Hepatocyte (in vitro differentiated cells): ENCODE measurements around the gene IL34. TPM values are rescaled to one million over a fixed set of nuclear protein-coding genes. Genes with fewer than 3 reads are reported as not detected.
A peak's percentile ranks its signal among the peaks of the same experiment; 100 is the strongest.
"Not testable (repeated sequence)": the region's sequence is repeated elsewhere in the genome, so short reads cannot be mapped to it uniquely, and the experiment has no call there.

Experiments used
- DNase-seq: peaks from one replicate; pipeline ENCODE4 v3.0.0-alpha.2; 2016; ENCODE audit warnings: low spot score
- H2AFZ ChIP-seq: fragments of 200-600 bp; sonication (generic); 2 replicates; pipeline ENCODE4 v1.6.0; 2016; ENCODE audit warnings: antibody characterized with exemption, mild to moderate bottlenecking
- H3K27ac ChIP-seq: fragments of 200-600 bp; sonication (generic); 2 replicates; pipeline ENCODE4 v1.5.1; 2016; ENCODE audit warnings: mild to moderate bottlenecking
- H3K27me3 ChIP-seq: fragments of 200-600 bp; sonication (generic); 2 replicates; pipeline ENCODE4 v1.6.1; 2016
- H3K36me3 ChIP-seq: fragments of 200-600 bp; sonication (generic); replicated peaks from 2 replicates; pipeline ENCODE4 v1.5.1; 2016; ENCODE audit warnings: low read depth; ENCODE audit not compliant: insufficient read depth
- H3K4me1 ChIP-seq: fragments of 200-600 bp; sonication (generic); 2 replicates; pipeline ENCODE4 v1.5.1; 2016; ENCODE audit warnings: mild to moderate bottlenecking, moderate library complexity; ENCODE audit not compliant: insufficient read depth
- H3K4me2 ChIP-seq: fragments of 200-600 bp; sonication (generic); 2 replicates; pipeline ENCODE4 v1.6.0; 2016
- H3K4me3 ChIP-seq: fragments of 200-600 bp; sonication (generic); 2 replicates; pipeline ENCODE4 v1.5.1; 2016; ENCODE audit warnings: mild to moderate bottlenecking
- H3K79me2 ChIP-seq: fragments of 200-600 bp; sonication (generic); 2 replicates; pipeline ENCODE4 v1.6.0; 2017; ENCODE audit warnings: mild to moderate bottlenecking
- H3K9me2 ChIP-seq: fragments of 200-600 bp; sonication (generic); replicated peaks from 2 replicates; pipeline ENCODE4 v1.6.0; 2017; ENCODE audit warnings: mild to moderate bottlenecking; ENCODE audit not compliant: insufficient read depth
- H3K9me3 ChIP-seq: fragments of 200-600 bp; sonication (generic); 2 replicates; pipeline ENCODE4 v1.5.1; 2016; ENCODE audit warnings: low read depth, mild to moderate bottlenecking
- H4K20me1 ChIP-seq: fragments of 200-600 bp; sonication (generic); 2 replicates; pipeline ENCODE4 v1.6.0; 2016; ENCODE audit warnings: mild to moderate bottlenecking; ENCODE audit not compliant: insufficient read depth, poor library complexity, severe bottlenecking
- EZH2 ChIP-seq: fragments of 200-600 bp; sonication (generic); IDR thresholded peaks from 2 replicates; pipeline ENCODE4 v1.6.1; 2016; ENCODE audit warnings: antibody characterized with exemption, mild to moderate bottlenecking, borderline replicate concordance
- EZH2phosphoT487 ChIP-seq: fragments of 200-600 bp; sonication (generic); IDR thresholded peaks from one replicate; pipeline ENCODE4 v1.6.1; 2018; ENCODE audit warnings: antibody characterized with exemption, mild to moderate bottlenecking, low read depth, moderate library complexity; ENCODE audit not compliant: unreplicated experiment, severe bottlenecking
- WGBS: methylation state at CpG from one replicate; pipeline ENCODE4 v1.1.6; 2016; ENCODE audit warnings: low lambda C conversion rate; ENCODE audit errors: missing lambda C conversion rate; 5-methylcytosine and 5-hydroxymethylcytosine counted together
- polyA plus RNA-seq: library from polyadenylated mRNA; unstranded; fragments of >200 nt; fragmentation: Nextera tagmentation; extraction: Ambion mirVana; gene quantifications from 2 replicates; pipeline ENCODE4 v1.2.1, GENCODE V29; 2016
- total RNA-seq: library from RNA; depleted of rRNA; stranded (reverse); fragments of >200 nt; gene quantifications from 2 replicates; pipeline ENCODE4 v1.2.3, GENCODE V29; 2014
- TF ChIP-seq, protein P1 (sequence below): fragments of 200-600 bp; sonication (generic); IDR thresholded peaks from 2 replicates; pipeline ENCODE4 v1.5.1; 2016; ENCODE audit warnings: antibody characterized with exemption, mild to moderate bottlenecking; ENCODE audit not compliant: poor library complexity

IL34 gene
- total and polyA plus RNA-seq, 2 experiments from 2014 or later: 0.48 to 2.2 TPM

DNA sequence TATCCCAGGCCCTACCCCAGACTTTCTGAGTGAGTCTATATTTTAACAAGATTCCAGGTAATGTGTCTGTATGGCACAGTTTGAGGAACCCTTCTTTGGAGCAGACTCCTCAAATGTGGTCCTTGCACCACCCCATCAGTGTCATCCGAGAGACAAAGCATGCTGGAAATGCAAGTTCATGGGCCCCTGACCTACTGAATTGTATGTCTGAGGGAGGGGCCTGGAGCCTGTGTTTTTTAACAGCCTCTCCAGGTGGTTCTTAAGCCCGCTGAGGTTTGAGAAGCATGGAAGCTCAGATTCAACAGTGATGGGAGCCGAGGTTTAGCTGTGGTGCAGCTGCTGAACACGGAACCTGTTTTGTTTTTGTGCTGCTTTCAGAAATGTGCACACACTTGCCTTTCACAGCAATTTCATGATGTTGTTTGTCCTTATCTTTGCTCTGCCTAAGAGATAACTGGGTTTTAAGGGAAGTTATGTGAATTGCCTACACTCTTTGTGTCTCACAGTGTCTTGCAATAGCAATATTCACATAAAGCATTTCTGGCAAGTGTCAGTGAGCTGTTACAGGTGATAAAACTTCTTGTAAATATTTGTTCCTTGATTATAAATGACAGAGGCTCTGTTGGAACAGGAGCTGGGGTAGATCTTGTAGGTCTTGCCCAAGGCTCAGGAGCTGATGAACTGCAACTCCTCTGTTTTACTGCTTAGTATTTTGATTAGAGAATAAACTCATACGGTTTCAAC is 32.0 kb upstream of the IL34 start:
- H4K20me1 ChIP-seq: no peaks in the 10 kb centered on the region
- TF ChIP-seq, protein P1, sequence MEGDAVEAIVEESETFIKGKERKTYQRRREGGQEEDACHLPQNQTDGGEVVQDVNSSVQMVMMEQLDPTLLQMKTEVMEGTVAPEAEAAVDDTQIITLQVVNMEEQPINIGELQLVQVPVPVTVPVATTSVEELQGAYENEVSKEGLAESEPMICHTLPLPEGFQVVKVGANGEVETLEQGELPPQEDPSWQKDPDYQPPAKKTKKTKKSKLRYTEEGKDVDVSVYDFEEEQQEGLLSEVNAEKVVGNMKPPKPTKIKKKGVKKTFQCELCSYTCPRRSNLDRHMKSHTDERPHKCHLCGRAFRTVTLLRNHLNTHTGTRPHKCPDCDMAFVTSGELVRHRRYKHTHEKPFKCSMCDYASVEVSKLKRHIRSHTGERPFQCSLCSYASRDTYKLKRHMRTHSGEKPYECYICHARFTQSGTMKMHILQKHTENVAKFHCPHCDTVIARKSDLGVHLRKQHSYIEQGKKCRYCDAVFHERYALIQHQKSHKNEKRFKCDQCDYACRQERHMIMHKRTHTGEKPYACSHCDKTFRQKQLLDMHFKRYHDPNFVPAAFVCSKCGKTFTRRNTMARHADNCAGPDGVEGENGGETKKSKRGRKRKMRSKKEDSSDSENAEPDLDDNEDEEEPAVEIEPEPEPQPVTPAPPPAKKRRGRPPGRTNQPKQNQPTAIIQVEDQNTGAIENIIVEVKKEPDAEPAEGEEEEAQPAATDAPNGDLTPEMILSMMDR: no peak
- TF ChIP-seq EZH2phosphoT487 (peak; percentile 70), EZH2 (no peak)
- WGBS: 34% methylated on average over 5 of the region's 5 CpGs

DNA sequence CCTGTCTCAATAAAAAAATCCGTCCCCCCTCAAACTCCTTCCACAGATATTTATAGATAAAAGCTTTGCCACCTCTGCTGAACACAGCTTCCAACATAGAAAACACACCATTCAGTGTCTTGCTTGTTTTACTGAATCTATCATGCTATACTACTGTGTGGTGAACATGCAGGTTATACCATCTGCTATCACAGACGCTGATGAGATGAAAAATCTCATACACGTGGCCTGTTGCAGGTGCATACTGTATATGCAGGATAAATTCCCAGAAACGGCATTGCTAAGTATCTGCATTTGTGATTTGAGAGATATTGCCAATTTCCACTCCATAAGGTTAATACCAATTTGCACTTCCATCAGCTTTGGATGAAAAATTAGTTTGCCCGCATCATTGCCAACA is 30.4 kb upstream of the IL34 start:
- 96% methylated on average over 5 of the region's 5 CpGs for WGBS
- Histone ChIP-seq H3K27me3 (peaks cover 4% of the 10 kb centered on the region), H3K27ac (no peak overlapping the region), H3K4me2 (no peak overlapping the region), H3K4me3 (no peak overlapping the region), H4K20me1 (no peaks in the 10 kb centered on the region), H3K9me2 (no peaks in the 10 kb centered on the region), H3K36me3 (no peaks in the 10 kb centered on the region), H3K9me3 (no peaks in the 10 kb centered on the region), H2AFZ (no peak overlapping the region), H3K4me1 (peaks cover 4% of the 10 kb centered on the region), H3K79me2 (no peaks in the 10 kb centered on the region)
- DNase-seq: no peak
- TF ChIP-seq, protein P1: no peak

More for the DNA sequence above, 32.0 kb upstream of the IL34 start:
- H3K4me2 ChIP-seq: peak overlapping the region; percentile 44
- H3K36me3 ChIP-seq: no peaks in the 10 kb centered on the region
- H2AFZ ChIP-seq: no peak overlapping the region
- no peaks in the 10 kb centered on the region for H3K9me2 ChIP-seq
- DNase-seq: peak; percentile 35
- no peaks in the 10 kb centered on the region for H3K9me3 ChIP-seq
- no peak overlapping the region for H3K27ac ChIP-seq
- no peaks in the 10 kb centered on the region for H3K79me2 ChIP-seq
- H3K4me3 ChIP-seq: no peak overlapping the region
- no peaks in the 10 kb centered on the region for H3K27me3 ChIP-seq
- H3K4me1 ChIP-seq: peaks cover 4% of the 10 kb centered on the region

DNA sequence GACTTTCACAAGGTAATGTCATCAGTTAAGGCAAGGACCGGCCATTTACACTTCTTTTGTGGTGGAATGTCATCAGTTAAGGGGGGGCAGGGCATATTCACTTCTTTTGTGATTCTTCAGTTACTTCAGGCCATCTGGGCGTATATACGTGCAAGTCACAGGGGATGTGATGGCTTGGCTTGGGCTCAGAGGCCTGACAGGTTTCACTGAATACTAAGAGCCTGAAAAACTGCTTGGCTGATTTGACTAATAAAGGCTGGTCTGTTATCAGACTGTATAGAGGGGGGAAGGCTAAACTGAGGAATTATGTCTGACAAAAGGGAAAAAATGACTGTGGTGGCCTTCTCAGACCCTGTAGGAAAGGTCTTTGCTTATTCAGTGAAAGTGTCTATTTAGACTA is 24.5 kb upstream of the IL34 start:
- H3K27ac ChIP-seq, H3K4me3 ChIP-seq, H3K27me3 ChIP-seq, H2AFZ ChIP-seq, H3K4me2 ChIP-seq, H4K20me1 ChIP-seq, H3K4me1 ChIP-seq, H3K9me3 ChIP-seq, H3K36me3 ChIP-seq, H3K9me2 ChIP-seq, DNase-seq, H3K79me2 ChIP-seq: not testable (repeated sequence)
- 56% methylated on average over 2 of the region's 3 CpGs for WGBS

DNA sequence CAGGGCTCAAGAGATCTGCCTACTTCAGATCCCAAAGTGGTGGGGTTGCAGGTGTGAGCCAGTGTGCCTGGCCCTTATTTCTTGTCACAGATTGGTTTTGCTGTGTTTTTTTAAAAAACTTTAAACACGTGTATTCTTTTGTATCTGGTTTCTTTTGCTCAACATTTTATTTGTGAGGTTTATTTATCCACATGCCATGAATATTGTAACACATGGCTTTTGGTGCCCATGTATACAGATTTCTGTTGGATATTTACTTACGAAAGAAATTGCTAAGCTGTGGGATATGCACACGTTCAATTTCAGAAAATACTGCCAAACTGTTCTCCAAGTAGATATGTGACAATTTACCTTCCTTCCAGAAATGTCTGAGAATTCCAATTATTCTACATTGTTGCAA is 18.7 kb upstream of the IL34 start:
- no peak for DNase-seq
- no peaks in the 10 kb centered on the region for H3K79me2 ChIP-seq
- H3K9me2 ChIP-seq: no peaks in the 10 kb centered on the region
- H3K4me1 ChIP-seq: no peaks in the 10 kb centered on the region
- no peak for TF ChIP-seq EZH2phosphoT487
- TF ChIP-seq EZH2: no peak
- TF ChIP-seq, protein P1: no peak
- no peak overlapping the region for H3K4me3 ChIP-seq
- H2AFZ ChIP-seq: no peak overlapping the region
- no peaks in the 10 kb centered on the region for H3K9me3 ChIP-seq
- 88% methylated on average over 3 of the region's 3 CpGs for WGBS
- H3K4me2 ChIP-seq: no peak overlapping the region
- peaks cover 3% of the 10 kb centered on the region for H3K27me3 ChIP-seq
- H4K20me1 ChIP-seq: no peaks in the 10 kb centered on the region
- no peak overlapping the region for H3K27ac ChIP-seq
- H3K36me3 ChIP-seq: no peaks in the 10 kb centered on the region
